GM12878 (cell line): ENCODE results near the gene CCDC102B. TPM values are rescaled to one million over a fixed set of nuclear protein-coding genes. Genes with fewer than 3 reads are reported as not detected.

Source experiments
- ATAC-seq: fragments of 200-7000 bp; cut with Tn5 transposase; 3 replicates; pipeline ENCODE4 v1.9.1; 2020; ENCODE audit warnings: mild to moderate bottlenecking, moderate library complexity
- BruUV-seq: library from RNA; stranded (reverse); fragments of 400-500 nt; replicated peaks from 2 replicates; lab custom pipeline; 2021; lab: Mats Ljungman, UMichigan
- CTCF ChIA-PET: fragments of 300-600 bp; sonication (Branson Sonifier 250); formaldehyde crosslinking; extraction: SDS; loops from one replicate; lab custom pipeline; 2021; ENCODE audit warnings: inconsistent platforms; lab: Yijun Ruan, JAX
- POLR2A ChIA-PET: fragments of 350-600 bp; formaldehyde crosslinking; extraction: SDS; loops from one replicate; lab custom pipeline; 2021; ENCODE audit warnings: inconsistent platforms; lab: Charles Lee
- RAD21 ChIA-PET: fragments of 300-600 bp; sonication (Branson Sonifier 250); formaldehyde crosslinking; loops from one replicate; lab custom pipeline; 2023; ENCODE audit warnings: antibody characterized with exemption; ENCODE audit not compliant: unreplicated experiment; lab: Charles Lee
- SMC1A ChIA-PET: fragments of 300-600 bp; sonication (Branson Sonifier 250); formaldehyde crosslinking; loops from one replicate; lab custom pipeline; 2023; ENCODE audit not compliant: unreplicated experiment, uncharacterized antibody; lab: Charles Lee
- DNase-seq: peaks from one replicate; pipeline ENCODE4 v3.0.0-alpha.2; 2011; ENCODE audit warnings: low read depth, low spot score
- FAIRE-seq: peaks from 3 replicates; lab custom pipeline; 2011; peaks lifted over from hg19 to GRCh38; lab: Jason Lieb, UNC
- H2AFZ ChIP-seq: 2 replicates; pipeline ENCODE4 v1.6.0; 2011; ENCODE audit warnings: low read depth, low read length, control low read depth; ENCODE audit not compliant: control insufficient read depth
- H3K27ac ChIP-seq: 2 replicates; pipeline ENCODE4 v1.5.1; 2011; ENCODE audit warnings: control low read depth; ENCODE audit not compliant: control insufficient read depth, insufficient read depth
- H3K27me3 ChIP-seq, 2 experiments: replicated peaks in 1 of 2; 2 replicates each; pipeline versions ENCODE4 v1.6.0 to v1.6.1; 2011; ENCODE audit warnings: low read length in 1 of 2; ENCODE audit not compliant: control insufficient read depth in 2 of 2, insufficient read depth in 2 of 2
- H3K36me3 ChIP-seq, 2 experiments: 2 replicates each; pipeline ENCODE4 v1.5.1; 2011; ENCODE audit warnings: low read length in 1 of 2; ENCODE audit not compliant: control insufficient read depth in 2 of 2, insufficient read depth in 2 of 2
- H3K4me1 ChIP-seq: 2 replicates; pipeline ENCODE4 v1.6.1; 2011; ENCODE audit warnings: mild to moderate bottlenecking, low read length, moderate library complexity, mixed read lengths; ENCODE audit not compliant: control insufficient read depth, insufficient read depth
- H3K4me2 ChIP-seq: 2 replicates; pipeline ENCODE4 v1.6.0; 2011; ENCODE audit warnings: control low read depth; ENCODE audit not compliant: control insufficient read depth, insufficient read depth
- H3K4me3 ChIP-seq: fragments of 200-600 bp; sonication (generic); 2 replicates; pipeline ENCODE4 v1.5.1; 2016
- H3K79me2 ChIP-seq: 2 replicates; pipeline ENCODE4 v1.6.0; 2011; ENCODE audit warnings: low read length; ENCODE audit not compliant: control insufficient read depth, insufficient read depth
- H3K9ac ChIP-seq: 2 replicates; pipeline ENCODE4 v1.8.0; 2011; ENCODE audit warnings: low read length, control low read depth, mixed read lengths; ENCODE audit not compliant: control insufficient read depth, insufficient read depth
- H3K9me3 ChIP-seq: replicated peaks from 3 replicates; pipeline ENCODE4 v1.5.1; 2011; ENCODE audit warnings: mild to moderate bottlenecking, low read length; ENCODE audit not compliant: control insufficient read depth, insufficient read depth
- H4K20me1 ChIP-seq: 2 replicates; pipeline ENCODE4 v1.6.0; 2011; ENCODE audit not compliant: control insufficient read depth, insufficient read depth
- CTCF ChIP-seq, 3 experiments: IDR thresholded peaks in 2 of 3; conservative IDR thresholded peaks in 1 of 3; 2 replicates each; pipeline ENCODE4 v1.5.1; 2011; ENCODE audit warnings: low read depth in 3 of 3, low read length in 3 of 3, mild to moderate bottlenecking in 3 of 3, control low read depth in 2 of 3, moderate library complexity in 2 of 3, inconsistent platforms in 1 of 3, mixed read lengths in 1 of 3; ENCODE audit not compliant: control insufficient read depth in 2 of 3, insufficient read depth in 1 of 3; ENCODE audit errors: extremely low read depth in 1 of 3
- CUX1 ChIP-seq: IDR thresholded peaks from 2 replicates; pipeline ENCODE4 v1.6.1; 2012; ENCODE audit warnings: improper control_type of control experiment, low read depth, low read length; ENCODE audit not compliant: insufficient replicate concordance
- RAD21 ChIP-seq: IDR thresholded peaks from 2 replicates; pipeline ENCODE4 v1.6.1; 2011; ENCODE audit warnings: mild to moderate bottlenecking, low read depth, low read length, moderate library complexity; ENCODE audit not compliant: insufficient read depth
- RCOR1 ChIP-seq: conservative IDR thresholded peaks from 2 replicates; pipeline ENCODE4 v1.6.1; 2012; ENCODE audit warnings: low read depth, low read length, improper control_type of control experiment
- SIN3A ChIP-seq: IDR thresholded peaks from 2 replicates; pipeline ENCODE4 v1.6.1; 2012; ENCODE audit warnings: low read depth, low read length, improper control_type of control experiment
- SMAD1 ChIP-seq: fragments of 450-650 bp; IDR thresholded peaks from 2 replicates; pipeline ENCODE4 v1.6.1; 2018; ENCODE audit warnings: mild to moderate bottlenecking, low read depth; ENCODE audit not compliant: partially characterized antibody
- SUZ12 ChIP-seq: fragments of 200-600 bp; sonication (generic); IDR thresholded peaks from one replicate; pipeline ENCODE4 v1.6.1; 2018; ENCODE audit warnings: antibody characterized with exemption, mild to moderate bottlenecking; ENCODE audit not compliant: unreplicated experiment
- USF2 ChIP-seq: IDR thresholded peaks from 2 replicates; pipeline ENCODE4 v1.6.1; 2011; ENCODE audit warnings: low read depth, low read length, improper control_type of control experiment, borderline replicate concordance
- ZNF217 ChIP-seq: fragments of 450-650 bp; IDR thresholded peaks from 2 replicates; pipeline ENCODE4 v1.6.1; 2017; ENCODE audit warnings: antibody characterized with exemption, mild to moderate bottlenecking
- WGBS: methylation state at CpG from one replicate; pipeline ENCODE4 v1.1.6; 2016; ENCODE audit warnings: low lambda C conversion rate; ENCODE audit not compliant: insufficient replicate concordance, insufficient coverage; ENCODE audit errors: missing lambda C conversion rate; 5-methylcytosine and 5-hydroxymethylcytosine counted together
- in situ Hi-C: fragments of 300-500 bp; cut with MboI; formaldehyde crosslinking; loops from 9 replicates; pipeline ENCODE4 v1.14.3; 2018; ENCODE audit warnings: mixed read lengths
- intact Hi-C: fragments of 100-400 bp; cut with micrococcal nuclease; formaldehyde crosslinking; loops from one replicate; pipeline ENCODE4 v1.14.2; 2022; ENCODE audit not compliant: unreplicated experiment
- polyA plus RNA-seq, 11 experiments: library from polyadenylated mRNA; depleted of rRNA in 4 of 11; unstranded in 6 of 11; stranded (reverse) in 5 of 11; fragments of >200 nt; fragmentation: Nextera tagmentation in 4 of 11; fragmentation: Illumina TruSeq in 1 of 11; extraction: Ambion mirVana in 4 of 11; extraction: Trizol in 1 of 11; gene quantifications; 1 replicate in 1 of 11; 2 replicates in 10 of 11; pipeline versions ENCODE4 v1.2.1 to v1.2.3, GENCODE V29; 2011 to 2016; ENCODE audit warnings: inconsistent platforms in 2 of 11, missing spikeins in 2 of 11, low read depth in 1 of 11
- total RNA-seq, 4 experiments: library from RNA; depleted of rRNA in 3 of 4; stranded (reverse); fragments of >200 nt in 3 of 4; fragmentation: Illumina TruSeq in 1 of 4; extraction: Trizol in 1 of 4; gene quantifications; 2 replicates each; pipeline versions ENCODE4 v1.2.1 to v1.2.3, GENCODE V29; 2013 to 2021

Gene CCDC102B
- total and polyA plus RNA-seq, 10 of the 15 experiments (the other 5 are each of a cell fraction or from before 2014, with no cell fraction given) = 2.7 to 4.7 (median 3.3) TPM

GRCh38 chr18:68772268-68772667 is 25.6 kb upstream of the CCDC102B start:
- no TSS peak for BruUV-seq
- no peak for FAIRE-seq
- POLR2A ChIA-PET = no interaction called here
- Histone ChIP-seq H3K4me2 (no peak overlapping the region), H3K36me3 (no peaks in the 10 kb centered on the region), H3K27ac (no peak overlapping the region), H3K9ac (no peak overlapping the region), H3K4me3 (no peak overlapping the region), H3K79me2 (no peaks in the 10 kb centered on the region), H4K20me1 (no peaks in the 10 kb centered on the region), H2AFZ (no peak overlapping the region), H3K9me3 (no peaks in the 10 kb centered on the region), H3K27me3 (no peaks in the 10 kb centered on the region), H3K4me1 (no peaks in the 10 kb centered on the region)
- no peak for DNase-seq
- TF ChIP-seq USF2 (no peak), RCOR1 (no peak), RAD21 (no peak)
- in situ Hi-C loops (no loop called here), intact Hi-C loops (no loop called here)
- SMC1A ChIA-PET = no interaction called here
- CTCF ChIA-PET = no interaction called here
- WGBS = 0% methylated on average over 2 of the region's 2 CpGs
- RAD21 ChIA-PET = no interaction called here
- ATAC-seq = no peak

GRCh38 chr18:68778280-68778886 is 19.5 kb upstream of the CCDC102B start:
- intact Hi-C loops = no loop called here
- CTCF ChIA-PET = no interaction called here
- TF ChIP-seq SMAD1 (no peak), SIN3A (no peak), SUZ12 (no peak), CTCF (IDR thresholded peaks at IDR 0.05 in 2 of 3, conservative IDR thresholded peaks at IDR 0.05 in 1 of 3; ENCODE audit: control insufficient read depth in 2 of 3, extremely low read depth in 1 of 3, insufficient read depth in 1 of 3, low read depth in 3 of 3, low read length in 3 of 3) (no peak), ZNF217 (no peak), CUX1 (no peak)

More at GRCh38 chr18:68778280-68778886, 19.5 kb upstream of the CCDC102B start:
- Histone ChIP-seq H3K4me3 (no peak overlapping the region), H3K4me2 (no peak overlapping the region), H3K9ac (no peak overlapping the region), H3K36me3 (no peaks in the 10 kb centered on the region), H3K79me2 (no peaks in the 10 kb centered on the region), H3K27ac (no peak overlapping the region), H3K27me3 (no peaks in the 10 kb centered on the region), H3K9me3 (no peaks in the 10 kb centered on the region), H2AFZ (no peak overlapping the region), H3K4me1 (no peaks in the 10 kb centered on the region), H4K20me1 (no peaks in the 10 kb centered on the region)
- FAIRE-seq (no peak), DNase-seq (no peak), ATAC-seq (no peak)
- in situ Hi-C loops = no loop called here
- ChIA-PET RAD21 (no interaction called here), POLR2A (no interaction called here), SMC1A (no interaction called here)
- no TSS peak for BruUV-seq
- WGBS = 80% methylated on average over 3 of the region's 3 CpGs
